HG02610 (cell line): ENCODE data around the gene MOSMO.
"Not testable (repeated sequence)": the region's sequence is repeated elsewhere in the genome, so short reads cannot be mapped to it uniquely, and the experiment has no call there.

Source experiments
- ATAC-seq: cut with Tn5 transposase; IDR thresholded peaks from one replicate; pipeline ENCODE4 v1.9.1; 2021; ENCODE audit warnings: mild to moderate bottlenecking, moderate library complexity; ENCODE audit not compliant: unreplicated experiment

MOSMO gene

GRCh38 chr16:22002047-22002446 lies 5.9 kb upstream of the MOSMO start:
- ATAC-seq, result not testable (repeated sequence)

- ATAC-seq, result no peak
Observed at GRCh38 chr16:22003195-22003594, 4.7 kb upstream of the MOSMO start.

GRCh38 chr16:22004341-22004740 lies 3.6 kb upstream of the MOSMO start:
- no peak for ATAC-seq

- no peak for ATAC-seq
Observed at GRCh38 chr16:22005746-22006145, 2.2 kb upstream of the MOSMO start.

- no peak for ATAC-seq
Observed at GRCh38 chr16:22006636-22007035, 1.3 kb upstream of the MOSMO start.

GRCh38 chr16:22007159-22007508 lies 777 bp upstream of the MOSMO start:
- no peak for ATAC-seq

- ATAC-seq, result peak; percentile 12
Observed at GRCh38 chr16:22008215-22009059, 526 bp downstream of the MOSMO start.

- ATAC-seq, result no peak
Observed at GRCh38 chr16:22010902-22011301, 3.0 kb downstream of the MOSMO start.

- ATAC-seq, result no peak
Observed at GRCh38 chr16:22012241-22012640, 4.3 kb downstream of the MOSMO start.

GRCh38 chr16:22013486-22013885 lies 5.6 kb downstream of the MOSMO start:
- ATAC-seq, result no peak

- ATAC-seq, result no peak
Observed at GRCh38 chr16:22014271-22014873, 6.5 kb downstream of the MOSMO start.

- no peak for ATAC-seq
Observed at GRCh38 chr16:22016927-22017326, 9.0 kb downstream of the MOSMO start.

- no peak for ATAC-seq
Observed at GRCh38 chr16:22018559-22018958, 10.6 kb downstream of the MOSMO start.

- ATAC-seq, result no peak
Observed at GRCh38 chr16:22022151-22022550, 14.2 kb downstream of the MOSMO start.

GRCh38 chr16:22023505-22023904 lies 15.6 kb downstream of the MOSMO start:
- ATAC-seq, result no peak

- ATAC-seq, result not testable (repeated sequence)
Observed at GRCh38 chr16:22024785-22025184, 16.9 kb downstream of the MOSMO start.

GRCh38 chr16:22027633-22028032 lies 19.7 kb downstream of the MOSMO start:
- ATAC-seq, result no peak

GRCh38 chr16:22029632-22030031 lies 21.7 kb downstream of the MOSMO start:
- no peak for ATAC-seq

GRCh38 chr16:22030087-22030812 lies 22.3 kb downstream of the MOSMO start:
- no peak for ATAC-seq

- no peak for ATAC-seq
Observed at GRCh38 chr16:22031483-22032083, 23.7 kb downstream of the MOSMO start.

- no peak for ATAC-seq
Observed at GRCh38 chr16:22034503-22034902, 26.6 kb downstream of the MOSMO start.
